HG02642 (cell line): ENCODE results near the gene FKRP.
A peak's percentile ranks its signal among the peaks of the same experiment; 100 is the strongest.
"Not testable (repeated sequence)": the region's sequence is repeated elsewhere in the genome, so short reads cannot be mapped to it uniquely, and the experiment has no call there.

Experiments used
- ATAC-seq: cut with Tn5 transposase; IDR thresholded peaks from one replicate; pipeline ENCODE4 v1.9.1; 2021; ENCODE audit warnings: mild to moderate bottlenecking; ENCODE audit not compliant: unreplicated experiment, poor library complexity

FKRP gene

GRCh38 chr19:46745521-46746280 is at the start of gene FKRP:
FKRP (plus strand) TSS chr19:46746057; CDS start chr19:46755451, 9,394 bp downstream.
- peak; percentile 60 for ATAC-seq

- ATAC-seq, result no peak
Observed at GRCh38 chr19:46696866-46697203, 49.0 kb upstream of the FKRP start.

GRCh38 chr19:46697204-46697960 is 48.5 kb upstream of the FKRP start:
- no peak for ATAC-seq

- no peak for ATAC-seq
Observed at GRCh38 chr19:46698395-46699321, 47.2 kb upstream of the FKRP start.

GRCh38 chr19:46700704-46701103 is 45.2 kb upstream of the FKRP start:
- ATAC-seq, result no peak

GRCh38 chr19:46704379-46705076 is 41.3 kb upstream of the FKRP start:
- ATAC-seq, result no peak

GRCh38 chr19:46710687-46711086 is 35.2 kb upstream of the FKRP start:
- ATAC-seq, result no peak

- ATAC-seq, result not testable (repeated sequence)
Observed at GRCh38 chr19:46712768-46713338, 33.0 kb upstream of the FKRP start.

GRCh38 chr19:46713781-46714443 is 31.9 kb upstream of the FKRP start:
- peak; percentile 12 for ATAC-seq

GRCh38 chr19:46714444-46715106 is 31.3 kb upstream of the FKRP start:
- ATAC-seq, result peak; percentile 35

- ATAC-seq, result no peak
Observed at GRCh38 chr19:46715620-46715974, 30.3 kb upstream of the FKRP start.

- no peak for ATAC-seq
Observed at GRCh38 chr19:46715975-46716671, 29.7 kb upstream of the FKRP start.

- ATAC-seq, result no peak
Observed at GRCh38 chr19:46716672-46717033, 29.2 kb upstream of the FKRP start.

GRCh38 chr19:46717034-46717715 is 28.7 kb upstream of the FKRP start, which contains the start of gene PRKD2:
PRKD2 (minus strand) TSS chr19:46717114; CDS start chr19:46716370, 744 bp downstream.
- ATAC-seq, result peak; percentile 46

- no peak for ATAC-seq
Observed at GRCh38 chr19:46717716-46718143, 28.1 kb upstream of the FKRP start.

GRCh38 chr19:46718157-46718933 is 27.5 kb upstream of the FKRP start:
- peak; percentile 23 for ATAC-seq
